WTC11 (cell line): ENCODE results near the gene RPS6KB2. TPM values are rescaled to one million over a fixed set of nuclear protein-coding genes. Genes with fewer than 3 reads are reported as not detected.

Experiments used
- ATAC-seq: fragments of 200-7000 bp; cut with Tn5 transposase; 2 replicates; pipeline ENCODE4 v1.10.0; 2021; ENCODE audit warnings: mild to moderate bottlenecking, moderate library complexity
- CTCF ChIA-PET: fragments of 300-600 bp; sonication (Branson Sonifier 250); formaldehyde crosslinking; loops from one replicate; lab custom pipeline; 2021; ENCODE audit warnings: antibody characterized with exemption; lab: Charles Lee
- POLR2A ChIA-PET: fragments of 350-600 bp; sonication (Branson Sonifier 250); formaldehyde crosslinking; loops from one replicate; lab custom pipeline; 2021; ENCODE audit warnings: antibody characterized with exemption; lab: Charles Lee
- DNase-seq: peaks from one replicate; pipeline ENCODE4 v3.0.0; 2021; ENCODE audit warnings: low spot score
- H3K27ac Mint-ChIP-seq: 2 replicates; pipeline ENCODE4 v1.8.0; 2021; ENCODE audit warnings: mixed read lengths
- H3K27me3 Mint-ChIP-seq: 2 replicates; pipeline ENCODE4 v1.8.0; 2021; ENCODE audit warnings: low read depth, mild to moderate bottlenecking, moderate library complexity, mixed read lengths
- H3K36me3 Mint-ChIP-seq: 2 replicates; pipeline ENCODE4 v1.8.0; 2021; ENCODE audit warnings: mixed read lengths
- H3K4me1 Mint-ChIP-seq: 2 replicates; pipeline ENCODE4 v1.8.0; 2022; ENCODE audit warnings: mixed read lengths
- H3K4me3 Mint-ChIP-seq: 2 replicates; pipeline ENCODE4 v1.8.0; 2021; ENCODE audit warnings: mild to moderate bottlenecking, moderate library complexity, mixed read lengths
- H3K9me3 Mint-ChIP-seq: 2 replicates; pipeline ENCODE4 v1.8.0; 2021; ENCODE audit warnings: mixed read lengths
- ATF1 ChIP-seq: sonication (generic); formaldehyde crosslinking; IDR thresholded peaks from 2 replicates; pipeline ENCODE4 v1.8.1; 2023; ENCODE audit warnings: mild to moderate bottlenecking, moderate library complexity, missing genetic modification reagents
- ATF2 ChIP-seq: sonication (generic); formaldehyde crosslinking; IDR thresholded peaks from 2 replicates; pipeline ENCODE4 v1.8.1; 2022; ENCODE audit warnings: low read depth, missing genetic modification reagents, borderline replicate concordance
- CREM ChIP-seq: sonication (generic); formaldehyde crosslinking; IDR thresholded peaks from 2 replicates; pipeline ENCODE4 v1.8.1; 2022; ENCODE audit warnings: mild to moderate bottlenecking, missing genetic modification reagents, moderate library complexity
- ETV6 ChIP-seq: sonication (generic); formaldehyde crosslinking; IDR thresholded peaks from 2 replicates; pipeline ENCODE4 v1.8.1; 2022; ENCODE audit warnings: mild to moderate bottlenecking, missing genetic modification reagents
- FOXJ3 ChIP-seq: sonication (generic); formaldehyde crosslinking; IDR thresholded peaks from 2 replicates; pipeline ENCODE4 v1.9.0; 2021; ENCODE audit warnings: missing genetic modification reagents, mild to moderate bottlenecking, borderline replicate concordance
- GTF2I ChIP-seq: fragments of 250-450 bp; sonication (Bioruptor Pico); conservative IDR thresholded peaks from 2 replicates; pipeline ENCODE4 v1.4.0; 2021; ENCODE audit warnings: mild to moderate bottlenecking
- JAZF1 ChIP-seq: fragments of 250-450 bp; sonication (Bioruptor Pico); IDR thresholded peaks from 2 replicates; pipeline ENCODE4 v1.9.0; 2021; ENCODE audit warnings: moderate library complexity, mild to moderate bottlenecking, inconsistent platforms
- KAT7 ChIP-seq: sonication (generic); formaldehyde crosslinking; IDR thresholded peaks from 2 replicates; pipeline ENCODE4 v1.8.1; 2023; ENCODE audit warnings: missing genetic modification reagents, mild to moderate bottlenecking, borderline replicate concordance
- SP1 ChIP-seq: sonication (generic); formaldehyde crosslinking; conservative IDR thresholded peaks from 2 replicates; pipeline ENCODE4 v1.8.1; 2022; ENCODE audit warnings: missing genetic modification reagents
- STAT6 ChIP-seq: sonication (generic); formaldehyde crosslinking; conservative IDR thresholded peaks from 2 replicates; pipeline ENCODE4 v1.8.1; 2023; ENCODE audit warnings: mild to moderate bottlenecking, low read depth, missing genetic modification reagents, moderate library complexity
- ZNF121 ChIP-seq: sonication (generic); formaldehyde crosslinking; IDR thresholded peaks from 2 replicates; pipeline ENCODE4 v1.8.0; 2023; ENCODE audit warnings: missing genetic modification reagents
- ZNF416 ChIP-seq: fragments of 250-450 bp; sonication (Bioruptor Pico); IDR thresholded peaks from 2 replicates; pipeline ENCODE4 v1.9.0; 2021; ENCODE audit warnings: mild to moderate bottlenecking, inconsistent platforms
- ZNF423 ChIP-seq: fragments of 250-450 bp; sonication (Bioruptor Pico); IDR thresholded peaks from 2 replicates; pipeline ENCODE4 v2.1.2; 2022; ENCODE audit warnings: mild to moderate bottlenecking, moderate library complexity
- ZNF425 ChIP-seq: fragments of 250-450 bp; sonication (Bioruptor Pico); conservative IDR thresholded peaks from 2 replicates; pipeline ENCODE4 v1.9.0; 2021; ENCODE audit warnings: mild to moderate bottlenecking
- ZNF532 ChIP-seq: fragments of 250-450 bp; sonication (Bioruptor Pico); IDR thresholded peaks from 2 replicates; pipeline ENCODE4 v1.9.0; 2021; ENCODE audit warnings: mild to moderate bottlenecking, borderline replicate concordance
- total RNA-seq: library from RNA; stranded (reverse); gene quantifications from 3 replicates; pipeline ENCODE4 v1.2.3, GENCODE V29; 2021

The RPS6KB2 gene
- total RNA-seq, 1 experiment from 2014 or later, result 54.7 TPM

- no peak overlapping the region for H3K27ac Mint-ChIP-seq
- CTCF ChIA-PET, result interaction anchor here (0.6 to 25.7 kb wide), 11 partner anchors 11 to 125 kb away, joined by 3 to 842 read pairs (median 5); partner anchors contain the start of genes CLCF1, POLD4 and PPP1CA
- DNase-seq (no peak), ATAC-seq (no peak)
- POLR2A ChIA-PET, result interaction anchor here (0.9 to 1.5 kb wide), 3 partner anchors 15 to 41 kb away, joined by 3 to 6 read pairs (median 5); partner anchors contain the start of genes PPP1CA and RPS6KB2
- TF ChIP-seq GTF2I, result no peak
- TF ChIP-seq STAT6 (CRISPR knock-in tag), result no peak
- no peak for TF ChIP-seq ZNF121 (CRISPR knock-in tag)
- TF ChIP-seq ZNF416 (CRISPR knock-in tag), result no peak
- no peak for TF ChIP-seq ATF2 (CRISPR knock-in tag)
- TF ChIP-seq SP1 (CRISPR knock-in tag), result no peak
- no peak for TF ChIP-seq ZNF425
- no peak for TF ChIP-seq JAZF1 (CRISPR knock-in tag)
- TF ChIP-seq KAT7 (CRISPR knock-in tag), result no peak
- no peak for TF ChIP-seq ZNF423
- no peak for TF ChIP-seq ETV6
- peaks cover 30% of the 10 kb centered on the region for H3K27me3 Mint-ChIP-seq
- no peak overlapping the region for H3K4me3 Mint-ChIP-seq
- peaks cover 30% of the 10 kb centered on the region for H3K4me1 Mint-ChIP-seq
- H3K9me3 Mint-ChIP-seq, result no peaks in the 10 kb centered on the region
- H3K36me3 Mint-ChIP-seq, result no peaks in the 10 kb centered on the region
Measured at GRCh38 chr11:67387069-67387468, 41.2 kb upstream of the RPS6KB2 start.

GRCh38 chr11:67387518-67387917 is 40.8 kb upstream of the RPS6KB2 start:
- TF ChIP-seq ATF1 (CRISPR knock-in tag) (no peak), CREM (no peak), FOXJ3 (CRISPR knock-in tag) (no peak), ZNF532 (CRISPR knock-in tag) (no peak)
- Mint-ChIP-seq H3K4me1 (peaks cover 27% of the 10 kb centered on the region), H3K36me3 (no peaks in the 10 kb centered on the region), H3K4me3 (no peak overlapping the region), H3K9me3 (no peaks in the 10 kb centered on the region), H3K27ac (no peak overlapping the region), H3K27me3 (peaks cover 26% of the 10 kb centered on the region)
- DNase-seq, result no peak
- no peak for ATAC-seq
- CTCF ChIA-PET, result interaction anchor here (1.4 to 25.7 kb wide), 7 partner anchors 12 to 126 kb away, joined by 3 to 842 read pairs (median 6); partner anchors contain the start of genes POLD4 and PPP1CA
- POLR2A ChIA-PET, result interaction anchor here (0.6 to 1.5 kb wide), 3 partner anchors 33 to 326 kb away, joined by 3 to 5 read pairs (median 3); partner anchors contain the start of gene RPS6KB2
